GM21526 (cell line): ENCODE results near the gene SLC12A7.
"Not testable (repeated sequence)": the region's sequence is repeated elsewhere in the genome, so short reads cannot be mapped to it uniquely, and the experiment has no call there.

Experiments
- ATAC-seq: cut with Tn5 transposase; IDR thresholded peaks from one replicate; pipeline ENCODE4 v1.9.1; 2021; ENCODE audit warnings: moderate library complexity; ENCODE audit not compliant: unreplicated experiment, low FRiP score

The SLC12A7 gene

GRCh38 chr5:1100664-1101574 is 10.9 kb downstream of the SLC12A7 start:
- no peak for ATAC-seq

- ATAC-seq, result no peak
Observed at GRCh38 chr5:1099926-1100663, 11.8 kb downstream of the SLC12A7 start.

DNA sequence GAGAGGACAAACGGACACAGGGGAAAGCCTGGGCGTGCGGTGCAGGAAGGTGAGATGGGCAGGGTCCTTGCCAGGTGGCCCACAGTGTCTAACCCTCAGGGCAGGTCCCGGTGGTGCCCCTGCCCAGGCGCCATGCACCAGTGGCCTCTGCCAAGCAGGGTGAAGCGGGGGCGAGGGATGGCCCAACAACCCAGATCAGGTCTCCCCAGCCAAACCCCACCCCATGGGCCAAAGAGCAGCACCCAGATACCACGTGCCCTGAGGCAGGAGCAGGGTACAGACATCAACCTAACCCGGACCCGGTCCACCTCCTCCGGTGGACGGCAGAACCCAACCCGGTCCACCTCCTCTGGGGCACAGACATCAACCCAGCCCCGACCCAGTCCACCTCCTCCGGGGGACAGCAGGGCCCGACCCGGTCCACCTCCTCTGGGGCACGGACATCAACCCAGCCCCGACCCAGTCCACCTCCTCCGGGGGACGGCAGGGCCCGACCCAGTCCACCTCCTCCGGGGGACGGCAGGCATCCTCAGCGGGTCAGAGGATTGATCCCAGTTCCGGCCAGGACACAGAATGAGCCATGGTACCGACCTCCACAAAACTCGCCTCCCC is 12.8 kb downstream of the SLC12A7 start:
- no peak for ATAC-seq

GRCh38 chr5:1097988-1098385 is 13.9 kb downstream of the SLC12A7 start:
- not testable (repeated sequence) for ATAC-seq

- ATAC-seq, result no peak
Observed at GRCh38 chr5:1097381-1097987, 14.4 kb downstream of the SLC12A7 start.

DNA sequence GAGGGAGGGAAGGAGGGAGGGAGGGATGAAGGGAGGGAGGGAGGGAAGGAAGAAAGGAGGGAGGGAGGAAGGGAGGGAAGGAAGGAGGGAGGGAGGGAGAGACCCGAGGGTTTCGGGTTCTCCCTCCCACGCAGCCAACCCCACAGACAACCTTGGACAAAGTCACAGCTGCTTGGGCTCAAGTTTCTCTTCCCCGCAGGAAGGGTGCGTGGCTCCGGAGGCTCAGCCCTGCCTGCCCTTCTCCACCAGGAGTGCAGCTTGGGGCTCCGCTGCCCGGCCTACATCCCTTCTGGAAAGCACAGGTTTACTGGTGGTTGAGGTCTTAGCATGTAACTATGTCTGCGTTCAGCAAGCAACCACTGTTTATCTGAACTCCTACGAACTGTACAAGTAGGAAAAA is 15.0 kb downstream of the SLC12A7 start:
- no peak for ATAC-seq

GRCh38 chr5:1095990-1096363 is 15.9 kb downstream of the SLC12A7 start:
- ATAC-seq, result no peak

- no peak for ATAC-seq
Observed at GRCh38 chr5:1095302-1095989, 16.4 kb downstream of the SLC12A7 start.

DNA sequence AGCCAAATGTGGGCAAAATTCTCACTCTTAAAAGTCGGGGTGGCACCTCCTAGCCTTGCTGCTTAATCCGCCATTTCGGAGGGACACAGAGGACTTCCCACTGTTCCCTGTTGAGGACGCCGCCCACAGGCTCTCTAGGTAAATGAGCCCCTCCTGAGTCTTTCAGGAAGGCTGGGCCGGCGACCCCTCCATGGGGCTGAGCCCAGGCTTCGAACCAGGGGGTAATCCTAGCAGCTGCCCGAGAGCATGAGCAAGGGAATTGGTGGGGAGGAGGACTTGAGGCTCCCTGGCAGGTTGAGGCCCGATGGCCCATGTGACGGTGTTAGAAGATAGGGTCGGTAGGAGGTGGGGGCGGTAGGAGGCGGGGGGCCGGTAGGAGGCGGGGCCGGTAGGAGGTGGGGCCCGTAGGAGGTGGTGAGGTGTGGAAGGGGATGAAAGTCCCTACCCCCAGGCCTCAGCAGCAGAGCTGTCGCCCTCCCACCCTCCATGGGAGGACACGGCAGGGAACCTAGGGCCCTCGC is 17.1 kb downstream of the SLC12A7 start:
- ATAC-seq, result no peak

- no peak for ATAC-seq
Observed at GRCh38 chr5:1093361-1093760, 18.5 kb downstream of the SLC12A7 start.

GRCh38 chr5:1092122-1092521 is 19.7 kb downstream of the SLC12A7 start:
- ATAC-seq, result no peak

- ATAC-seq, result no peak
Observed at GRCh38 chr5:1091632-1092031, 20.2 kb downstream of the SLC12A7 start.

GRCh38 chr5:1090538-1090937 is 21.3 kb downstream of the SLC12A7 start:
- ATAC-seq, result no peak

DNA sequence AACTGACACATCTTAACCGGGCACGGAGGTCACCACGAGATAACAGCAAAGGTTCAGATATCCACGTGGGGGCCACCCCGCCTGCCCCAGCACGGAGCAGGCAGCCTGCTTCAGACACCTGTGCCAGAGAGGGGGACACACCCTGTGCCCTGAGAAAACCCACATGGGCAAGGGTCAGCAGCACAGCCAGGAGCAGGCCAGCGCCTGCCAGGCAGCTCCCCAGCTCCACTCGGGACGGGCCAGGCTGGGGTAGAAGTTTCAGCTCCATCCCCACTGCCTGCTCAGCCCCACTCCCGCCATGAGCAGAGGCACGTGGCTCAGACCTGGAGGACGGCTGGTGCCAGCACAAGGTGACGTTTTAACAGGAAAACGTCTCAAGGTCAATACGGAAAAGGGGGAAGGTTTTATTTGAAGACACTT is 22.2 kb downstream of the SLC12A7 start:
- no peak for ATAC-seq

- no peak for ATAC-seq
Observed at GRCh38 chr5:1089146-1089545, 22.7 kb downstream of the SLC12A7 start.

GRCh38 chr5:1088726-1089125 is 23.1 kb downstream of the SLC12A7 start:
- no peak for ATAC-seq

DNA sequence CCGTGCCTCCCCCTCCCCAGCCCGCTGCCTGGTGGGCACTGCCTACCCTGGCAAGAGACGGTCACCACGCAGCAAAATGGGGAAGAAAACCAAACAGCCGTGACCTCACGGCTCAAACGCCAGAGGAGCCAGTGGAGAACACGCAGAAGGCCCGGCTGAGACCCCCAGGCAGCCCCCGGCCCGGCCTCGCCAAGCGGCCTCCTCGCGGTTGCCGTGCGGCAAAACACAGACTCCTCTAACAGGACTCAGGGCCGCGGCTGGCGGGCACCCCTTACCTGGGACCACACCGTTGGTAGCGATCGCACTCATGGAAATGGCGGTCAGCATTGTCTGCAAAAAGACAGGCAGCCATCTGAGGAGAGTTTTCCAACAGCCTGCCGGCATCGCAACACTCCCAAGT is 23.8 kb downstream of the SLC12A7 start:
- no peak for ATAC-seq

- ATAC-seq, result no peak
Observed at GRCh38 chr5:1087428-1087827, 24.4 kb downstream of the SLC12A7 start.

DNA sequence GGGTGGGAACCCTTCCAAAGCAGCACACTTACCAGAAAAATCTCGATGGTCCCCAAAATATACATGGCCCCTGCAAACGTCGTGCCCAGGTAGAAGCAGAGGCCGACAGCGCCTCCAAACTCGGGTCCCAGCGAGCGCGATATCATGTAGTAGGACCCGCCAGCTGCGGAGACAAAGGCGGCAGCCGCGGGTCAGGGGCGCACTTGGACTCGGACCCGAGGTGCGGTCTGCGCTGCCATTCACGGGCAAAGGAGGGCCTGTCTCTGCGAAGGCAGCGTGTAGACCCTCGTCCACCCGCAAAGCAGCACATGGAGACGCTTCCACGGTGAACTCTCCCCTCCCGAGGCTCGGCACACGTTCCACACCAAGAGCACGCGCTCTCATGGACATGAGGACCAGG is 25.0 kb downstream of the SLC12A7 start:
- no peak for ATAC-seq

DNA sequence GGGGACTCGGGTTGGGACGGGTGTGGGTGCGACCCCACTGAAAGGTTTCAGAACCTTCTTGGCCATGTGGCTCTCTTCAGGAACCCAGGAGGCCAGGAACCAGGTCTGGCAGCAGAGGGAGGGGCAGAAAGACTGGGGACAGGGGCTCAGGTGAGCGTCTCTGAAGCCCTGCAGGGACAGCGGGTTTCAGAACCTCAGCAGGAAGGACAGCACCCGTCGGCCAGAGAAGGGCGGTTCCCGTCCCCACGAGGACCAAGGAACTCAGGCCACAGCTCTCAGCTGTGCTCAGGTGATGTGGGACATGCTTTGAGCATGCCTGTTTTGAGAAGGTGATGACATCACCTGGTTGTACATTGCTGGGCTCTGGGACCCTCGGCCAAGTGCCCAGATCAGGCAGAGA is 25.7 kb downstream of the SLC12A7 start:
- no peak for ATAC-seq
